GM19455 (cell line): ENCODE data around the gene ARID3B.
"Not testable (repeated sequence)": the region's sequence is repeated elsewhere in the genome, so short reads cannot be mapped to it uniquely, and the experiment has no call there.

ENCODE experiments used
- ATAC-seq: cut with Tn5 transposase; IDR thresholded peaks from one replicate; pipeline ENCODE4 v1.9.1; 2021; ENCODE audit not compliant: unreplicated experiment

The ARID3B gene

GRCh38 chr15:74565381-74566085 is 24.5 kb downstream of the ARID3B start:
- no peak for ATAC-seq

GRCh38 chr15:74568594-74568993 is 27.6 kb downstream of the ARID3B start:
- ATAC-seq, result no peak

DNA sequence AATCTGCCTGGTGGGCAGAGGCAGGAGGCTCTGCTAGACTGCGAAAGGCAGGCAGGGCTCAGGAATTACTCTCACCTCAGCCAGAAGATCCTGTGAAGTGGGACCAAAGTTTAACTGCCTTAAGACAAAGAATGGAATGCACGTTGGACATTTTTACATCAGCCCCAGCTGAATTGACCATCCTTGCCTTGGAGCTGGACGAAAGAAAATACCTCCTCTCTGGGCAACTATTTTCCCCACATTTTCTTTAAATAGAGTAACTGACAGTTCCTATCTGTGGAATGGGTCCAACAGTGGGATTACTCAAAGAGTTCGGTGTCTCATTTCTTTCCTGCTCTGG is 28.7 kb downstream of the ARID3B start:
- ATAC-seq, result no peak

DNA sequence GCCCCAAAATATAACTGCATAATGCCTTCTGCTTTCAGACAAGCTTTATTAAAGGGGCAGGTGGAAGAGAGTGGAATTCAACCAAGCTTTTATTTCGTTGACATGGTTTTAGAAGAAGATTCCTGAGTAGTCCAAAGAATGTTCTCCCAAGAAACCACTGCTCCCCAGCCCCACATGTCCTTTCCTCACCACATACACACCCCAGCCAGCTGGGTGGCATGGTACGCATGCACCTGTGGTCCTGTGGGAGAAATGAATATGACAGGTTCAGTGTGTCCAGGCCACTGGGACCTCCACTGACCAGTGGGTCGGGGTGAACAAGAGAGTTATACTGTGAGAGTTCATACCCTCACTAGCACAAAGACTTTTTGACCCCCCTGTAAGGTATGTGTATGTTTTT is 30.2 kb downstream of the ARID3B start:
- no peak for ATAC-seq

DNA sequence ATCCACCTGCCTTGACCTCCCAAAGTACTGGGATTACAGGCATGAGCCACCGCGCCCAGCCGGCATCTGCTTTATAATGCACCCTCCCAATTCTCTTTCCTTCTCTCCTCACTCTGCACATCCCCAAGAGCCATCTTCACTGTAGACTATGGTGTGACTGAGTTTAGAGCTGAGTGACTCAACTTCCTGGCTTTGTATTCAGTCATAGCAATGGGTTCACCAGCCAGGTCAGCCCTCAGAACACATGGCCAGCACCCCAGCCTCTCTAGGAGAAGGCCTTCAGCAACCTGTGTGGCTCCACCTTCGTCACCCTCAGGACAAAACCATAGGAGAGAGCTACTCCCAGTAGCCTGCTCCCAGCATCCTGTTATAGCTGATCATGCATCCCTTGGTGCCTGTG is 33.0 kb downstream of the ARID3B start:
- no peak for ATAC-seq

DNA sequence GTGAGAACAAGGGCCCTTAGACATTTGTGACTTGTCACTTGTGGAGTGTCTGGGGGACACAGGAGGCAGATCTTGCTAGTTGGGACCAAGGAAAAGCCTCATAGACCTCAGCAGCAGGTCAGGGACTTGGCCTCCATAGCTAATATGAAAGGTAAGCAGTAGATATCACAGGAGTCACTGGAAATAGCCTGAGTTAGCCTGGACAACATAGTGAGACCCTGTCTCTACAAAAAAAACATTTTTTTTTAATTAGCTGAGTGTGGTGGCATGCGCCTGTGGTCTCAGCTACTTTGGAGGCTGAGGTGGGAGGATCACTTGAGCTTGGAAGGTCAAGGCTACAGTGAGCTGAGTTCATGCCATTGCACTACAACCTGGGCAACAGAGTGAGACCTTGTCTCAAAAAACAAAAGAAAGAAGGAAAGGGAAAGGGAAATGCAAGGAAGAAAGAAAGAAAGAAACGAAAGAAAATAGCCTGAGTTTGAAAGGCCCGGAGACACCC is 37.5 kb downstream of the ARID3B start:
- ATAC-seq, result no peak

DNA sequence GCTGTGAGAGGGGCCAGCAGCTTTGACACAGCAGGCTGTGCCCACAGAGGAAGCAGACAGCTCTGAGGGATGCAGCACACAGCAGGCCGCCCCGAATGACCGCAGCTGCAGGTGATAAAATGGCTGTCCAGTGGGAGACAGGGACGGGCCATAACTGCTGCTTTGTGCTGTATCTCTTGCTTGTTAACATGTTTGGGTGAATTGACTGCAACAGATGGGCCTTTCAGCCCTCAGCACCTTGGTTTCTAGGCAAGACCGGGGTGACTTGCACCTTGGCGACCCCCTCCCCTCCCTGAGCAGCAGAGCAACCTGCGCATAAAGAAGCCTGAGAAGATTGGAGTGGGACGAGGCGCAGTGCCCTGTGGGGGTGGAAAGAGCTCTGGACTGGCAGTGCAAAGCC is 38.0 kb downstream of the ARID3B start:
- no peak for ATAC-seq

DNA sequence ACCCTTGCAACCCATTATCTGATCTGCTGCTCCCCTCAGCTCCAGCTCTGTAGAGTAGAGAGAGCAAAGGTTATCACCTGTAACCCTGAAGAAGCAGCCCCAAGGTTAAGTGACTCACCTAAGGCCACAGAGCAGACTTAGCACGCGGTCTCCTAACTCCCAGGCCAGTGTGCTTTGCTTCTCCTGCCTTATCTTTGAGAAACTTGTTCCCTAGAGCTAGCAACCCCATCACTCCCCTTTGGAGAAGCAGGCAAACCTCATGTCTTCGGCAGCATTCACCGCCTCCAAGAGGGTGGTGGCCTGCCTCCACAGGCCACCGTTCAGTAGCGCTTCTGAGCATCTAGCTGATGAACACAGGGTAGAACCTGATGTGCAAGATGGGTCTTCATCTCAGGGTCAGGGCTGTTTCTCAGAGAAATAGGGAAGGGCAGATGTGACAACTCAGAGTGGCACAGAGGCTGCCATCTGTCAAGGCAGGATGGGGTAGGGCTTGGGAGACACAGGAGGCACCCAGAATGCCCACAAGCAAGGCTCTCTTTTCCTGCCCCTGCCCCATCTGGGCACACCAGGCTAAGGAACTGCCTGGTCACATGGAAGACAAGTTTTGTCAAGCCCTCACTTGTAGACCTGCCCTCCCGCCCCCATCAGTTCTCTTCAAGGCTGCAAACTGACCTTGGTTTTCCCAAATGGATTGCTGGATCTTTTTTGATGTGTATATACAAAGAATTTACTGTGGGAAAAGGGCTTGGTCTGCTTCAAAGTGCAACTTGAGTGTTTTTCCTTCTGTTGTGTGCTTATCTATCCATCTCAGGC is 39.7 kb downstream of the ARID3B start:
- no peak for ATAC-seq

DNA sequence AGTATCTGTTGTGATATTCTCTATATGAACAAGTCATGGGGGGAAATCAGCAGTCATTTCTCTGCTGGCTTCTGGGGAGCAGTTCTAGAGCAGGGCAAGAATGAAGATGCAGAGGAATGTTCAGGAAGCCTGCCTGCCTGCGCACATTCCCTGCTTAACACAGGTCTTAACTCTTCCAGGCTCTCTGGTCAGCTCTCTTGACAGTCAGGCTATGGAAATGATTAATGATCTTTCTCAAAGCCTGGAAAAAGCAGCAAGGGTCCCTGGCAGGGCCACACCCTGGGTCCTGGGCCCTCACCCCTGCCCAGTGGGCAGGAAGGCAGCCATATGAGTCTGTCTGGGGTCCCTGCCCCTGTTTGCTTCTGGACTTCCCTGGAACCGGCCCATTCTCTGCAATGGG is 43.2 kb downstream of the ARID3B start:
- ATAC-seq, result no peak

GRCh38 chr15:74584779-74585178 is 43.8 kb downstream of the ARID3B start:
- no peak for ATAC-seq

DNA sequence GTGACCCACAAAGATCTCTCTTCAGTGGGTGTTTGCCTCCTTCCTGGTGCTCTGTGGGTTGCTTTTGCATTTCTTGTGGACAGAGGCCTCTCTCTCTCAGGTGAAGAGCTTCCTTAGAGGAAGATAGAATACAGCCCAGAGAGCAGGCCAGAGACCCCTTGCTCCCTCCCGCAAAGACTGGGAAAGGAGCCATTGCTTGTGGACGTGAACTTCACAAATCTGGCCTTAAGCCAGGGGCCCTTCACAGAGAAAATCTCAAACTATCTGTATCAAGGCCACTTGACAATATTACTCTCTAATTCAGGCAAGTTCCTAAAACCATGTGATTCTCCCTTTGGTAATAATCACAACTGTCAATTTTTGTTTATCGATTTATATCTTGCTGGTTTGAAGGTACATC is 44.2 kb downstream of the ARID3B start:
- ATAC-seq, result no peak

GRCh38 chr15:74585857-74586256 is 44.8 kb downstream of the ARID3B start:
- ATAC-seq, result no peak

- ATAC-seq, result no peak
Measured at GRCh38 chr15:74589826-74590225, 48.8 kb downstream of the ARID3B start.

- no peak for ATAC-seq
Measured at GRCh38 chr15:74592222-74592621, 51.2 kb downstream of the ARID3B start.

GRCh38 chr15:74593122-74593521 is 52.1 kb downstream of the ARID3B start:
- ATAC-seq, result no peak

DNA sequence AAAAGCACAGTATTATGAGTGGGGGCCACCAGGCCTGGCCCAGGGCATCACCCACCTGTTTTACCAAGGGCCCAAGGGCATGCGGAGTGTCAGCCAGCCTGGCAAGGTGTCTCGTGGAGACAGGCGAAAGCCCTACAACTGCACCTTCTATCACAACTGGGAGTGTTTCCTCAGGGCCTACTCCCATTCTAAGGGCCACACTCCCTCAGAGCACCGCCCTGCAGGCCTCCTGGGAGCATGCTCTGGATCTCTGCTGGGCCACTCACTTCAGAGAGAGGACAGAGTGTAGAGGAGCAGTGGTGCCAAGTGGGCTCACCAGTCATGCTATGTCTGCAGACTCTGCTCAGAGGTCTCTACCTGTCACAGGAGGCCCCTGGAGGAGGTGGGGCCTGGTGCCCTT is 53.4 kb downstream of the ARID3B start:
- no peak for ATAC-seq

DNA sequence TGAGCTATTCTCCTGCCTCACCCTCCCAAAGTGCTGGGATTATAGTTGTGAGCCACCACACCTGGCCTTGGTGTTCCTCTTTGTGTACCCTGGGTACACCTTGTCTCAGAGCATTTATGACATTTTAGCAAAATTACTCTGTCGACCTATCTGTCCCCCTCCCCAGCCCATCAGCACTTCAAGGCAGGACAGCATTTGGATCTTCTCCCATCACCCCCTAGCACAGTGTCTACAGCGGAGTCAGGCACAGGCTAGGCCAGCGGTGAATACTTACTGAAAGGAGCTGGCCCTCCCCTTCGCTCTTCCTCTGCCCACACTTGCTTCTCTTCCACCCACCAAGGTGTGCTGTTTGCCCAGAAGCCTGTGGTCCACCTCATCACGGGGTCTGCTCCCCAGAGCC is 54.3 kb downstream of the ARID3B start:
- ATAC-seq, result no peak

GRCh38 chr15:74596736-74597135 is 55.7 kb downstream of the ARID3B start:
- not testable (repeated sequence) for ATAC-seq

- not testable (repeated sequence) for ATAC-seq
Measured at GRCh38 chr15:74597146-74597705, 56.2 kb downstream of the ARID3B start.

DNA sequence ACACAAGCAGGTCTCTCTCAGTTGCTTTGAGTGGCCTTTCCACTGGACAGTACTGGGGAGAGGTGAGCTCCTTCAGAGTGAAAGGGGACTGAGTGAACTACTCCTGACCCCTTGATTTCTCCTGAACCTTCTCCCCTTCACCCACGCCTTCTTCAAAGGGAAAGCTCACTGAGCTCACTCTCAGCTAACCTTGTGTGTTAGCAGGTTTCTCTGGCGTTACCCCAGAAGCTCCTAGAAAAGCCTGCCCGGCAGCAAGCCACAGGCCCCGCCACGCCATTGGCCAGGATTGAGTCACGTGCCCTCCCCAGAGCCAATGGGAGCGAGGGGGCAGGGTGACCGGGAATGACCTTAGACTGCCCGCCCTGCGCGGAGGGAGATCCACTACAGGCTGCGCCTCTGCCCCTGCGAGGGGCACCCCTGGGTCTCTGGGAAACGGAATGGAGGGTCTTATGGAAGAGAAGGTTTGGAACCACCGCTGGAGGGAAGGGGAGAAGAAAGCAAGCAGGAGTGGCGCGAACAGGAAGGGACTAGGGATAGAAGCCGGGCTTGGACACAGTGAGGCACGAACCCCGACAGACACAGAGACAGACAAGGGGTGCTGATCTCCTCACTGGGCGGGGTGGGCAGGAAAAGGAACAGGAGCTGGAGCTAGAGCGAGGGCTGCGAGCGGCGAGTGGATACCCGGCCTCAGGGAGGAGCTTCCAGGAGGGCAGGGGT is 57.3 kb downstream of the ARID3B start:
- ATAC-seq, result peak; percentile 69

GRCh38 chr15:74599156-74599555 is 58.1 kb downstream of the ARID3B start:
- ATAC-seq, result no peak
